WTC11 (cell line): ENCODE measurements around the gene OR2AT4. TPM values are rescaled to one million over a fixed set of nuclear protein-coding genes. Genes with fewer than 3 reads are reported as not detected.

Experiments
- ATAC-seq: fragments of 200-7000 bp; cut with Tn5 transposase; 2 replicates; pipeline ENCODE4 v1.10.0; 2021; ENCODE audit warnings: mild to moderate bottlenecking, moderate library complexity
- CTCF ChIA-PET: fragments of 300-600 bp; sonication (Branson Sonifier 250); formaldehyde crosslinking; loops from one replicate; lab custom pipeline; 2021; ENCODE audit warnings: antibody characterized with exemption; lab: Charles Lee
- POLR2A ChIA-PET: fragments of 350-600 bp; sonication (Branson Sonifier 250); formaldehyde crosslinking; loops from one replicate; lab custom pipeline; 2021; ENCODE audit warnings: antibody characterized with exemption; lab: Charles Lee
- DNase-seq: peaks from one replicate; pipeline ENCODE4 v3.0.0; 2021; ENCODE audit warnings: low spot score
- H3K27ac Mint-ChIP-seq: 2 replicates; pipeline ENCODE4 v1.8.0; 2021; ENCODE audit warnings: mixed read lengths
- H3K27me3 Mint-ChIP-seq: 2 replicates; pipeline ENCODE4 v1.8.0; 2021; ENCODE audit warnings: low read depth, mild to moderate bottlenecking, moderate library complexity, mixed read lengths
- H3K36me3 Mint-ChIP-seq: 2 replicates; pipeline ENCODE4 v1.8.0; 2021; ENCODE audit warnings: mixed read lengths
- H3K4me1 Mint-ChIP-seq: 2 replicates; pipeline ENCODE4 v1.8.0; 2022; ENCODE audit warnings: mixed read lengths
- H3K4me3 Mint-ChIP-seq: 2 replicates; pipeline ENCODE4 v1.8.0; 2021; ENCODE audit warnings: mild to moderate bottlenecking, moderate library complexity, mixed read lengths
- H3K9me3 Mint-ChIP-seq: 2 replicates; pipeline ENCODE4 v1.8.0; 2021; ENCODE audit warnings: mixed read lengths
- FOXK1 ChIP-seq: sonication (generic); formaldehyde crosslinking; IDR thresholded peaks from 2 replicates; pipeline ENCODE4 v1.8.0; 2022; ENCODE audit warnings: mild to moderate bottlenecking, moderate library complexity, missing genetic modification reagents
- FOXP4 ChIP-seq: sonication (generic); formaldehyde crosslinking; IDR thresholded peaks from 2 replicates; pipeline ENCODE4 v1.8.0; 2022; ENCODE audit warnings: mild to moderate bottlenecking, missing genetic modification reagents
- HMGA2 ChIP-seq: fragments of 250-450 bp; sonication (Bioruptor Pico); IDR thresholded peaks from 2 replicates; pipeline ENCODE4 v1.4.0; 2021; ENCODE audit warnings: mild to moderate bottlenecking, moderate library complexity
- IRF2 ChIP-seq: sonication (generic); formaldehyde crosslinking; IDR thresholded peaks from 2 replicates; pipeline ENCODE4 v1.8.0; 2022; ENCODE audit warnings: low read depth, missing genetic modification reagents, borderline replicate concordance
- KAT7 ChIP-seq: sonication (generic); formaldehyde crosslinking; IDR thresholded peaks from 2 replicates; pipeline ENCODE4 v1.8.1; 2023; ENCODE audit warnings: missing genetic modification reagents, mild to moderate bottlenecking, borderline replicate concordance
- SMAD3 ChIP-seq: sonication (generic); formaldehyde crosslinking; IDR thresholded peaks from 2 replicates; pipeline ENCODE4 v1.8.0; 2022; ENCODE audit warnings: missing genetic modification reagents, mild to moderate bottlenecking, borderline replicate concordance
- SP1 ChIP-seq: sonication (generic); formaldehyde crosslinking; conservative IDR thresholded peaks from 2 replicates; pipeline ENCODE4 v1.8.1; 2022; ENCODE audit warnings: missing genetic modification reagents
- STAT6 ChIP-seq: sonication (generic); formaldehyde crosslinking; conservative IDR thresholded peaks from 2 replicates; pipeline ENCODE4 v1.8.1; 2023; ENCODE audit warnings: mild to moderate bottlenecking, low read depth, missing genetic modification reagents, moderate library complexity
- TCF7 ChIP-seq: sonication (generic); formaldehyde crosslinking; IDR thresholded peaks from 2 replicates; pipeline ENCODE4 v1.8.0; 2022; ENCODE audit warnings: mild to moderate bottlenecking, low read depth, missing genetic modification reagents, moderate library complexity
- total RNA-seq: library from RNA; stranded (reverse); gene quantifications from 3 replicates; pipeline ENCODE4 v1.2.3, GENCODE V29; 2021
- TF ChIP-seq, protein P1 (sequence below): fragments of 250-450 bp; sonication (Bioruptor Pico); IDR thresholded peaks from 2 replicates; pipeline ENCODE4 v1.9.0; 2021; ENCODE audit warnings: moderate library complexity, mild to moderate bottlenecking, inconsistent platforms, borderline replicate concordance
- TF ChIP-seq, protein P2 (sequence below): sonication (generic); formaldehyde crosslinking; IDR thresholded peaks from 2 replicates; pipeline ENCODE4 v1.8.1; 2023; ENCODE audit warnings: mild to moderate bottlenecking, missing genetic modification reagents, borderline replicate concordance

The OR2AT4 gene
- total RNA-seq, 1 experiment from 2014 or later = not detected

DNA sequence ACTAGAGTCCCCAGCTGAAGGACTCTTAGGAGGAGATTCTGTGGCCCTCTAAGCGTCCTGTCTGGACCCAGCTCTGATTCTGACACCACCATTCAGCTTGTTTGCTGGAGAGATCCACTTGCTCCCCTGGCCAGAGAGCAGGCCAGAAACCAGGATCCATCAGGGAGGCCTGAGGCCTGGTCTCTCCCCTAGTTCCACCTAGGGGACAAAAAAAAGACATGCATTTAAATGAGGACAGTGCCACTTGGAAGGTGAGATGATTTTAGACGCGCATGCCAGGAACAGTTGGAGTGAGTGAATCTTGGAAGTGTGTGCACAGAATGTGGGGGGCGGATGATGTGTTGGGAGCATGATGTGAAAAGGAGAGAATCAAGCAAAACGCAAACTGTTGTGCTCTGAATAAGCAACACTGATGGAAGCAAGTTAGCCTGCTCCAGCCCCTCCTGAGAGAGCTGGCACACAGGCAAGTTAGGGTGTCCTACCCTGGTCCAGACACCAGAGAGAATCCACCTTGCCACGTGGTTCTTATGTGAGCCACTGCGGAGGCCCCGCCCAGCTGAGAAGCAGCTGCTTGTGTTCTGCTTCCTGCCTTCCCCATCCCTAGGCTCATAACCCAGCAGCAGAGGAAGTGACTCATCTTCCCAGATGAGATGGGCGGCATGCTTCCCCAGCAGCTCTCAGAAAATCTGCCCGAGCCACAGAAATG, 46.2 kb upstream of the OR2AT4 start:
- H3K9me3 Mint-ChIP-seq = no peaks in the 10 kb centered on the region
- DNase-seq = no peak
- H3K27ac Mint-ChIP-seq = no peak overlapping the region
- H3K4me3 Mint-ChIP-seq = no peak overlapping the region
- ChIA-PET CTCF (interaction anchor here (1.3 to 10.2 kb wide), 13 partner anchors 9 to 137 kb away, joined by 4 to 590 read pairs (median 27); partner anchors contain the start of genes SLCO2B1 and TPBGL), POLR2A (no interaction called here)
- TF ChIP-seq STAT6 (CRISPR knock-in tag) (no peak), IRF2 (CRISPR knock-in tag) (no peak), SMAD3 (CRISPR knock-in tag) (no peak)
- peaks cover 6% of the 10 kb centered on the region for H3K27me3 Mint-ChIP-seq
- no peaks in the 10 kb centered on the region for H3K36me3 Mint-ChIP-seq
- peak; percentile 60 for ATAC-seq
- peaks cover 8% of the 10 kb centered on the region for H3K4me1 Mint-ChIP-seq

GRCh38 chr11:75141166-75141565, 44.5 kb upstream of the OR2AT4 start:
- ATAC-seq (no peak), DNase-seq (no peak)
- peaks cover 8% of the 10 kb centered on the region for H3K4me1 Mint-ChIP-seq
- ChIA-PET CTCF (interaction anchor here (0.9 to 10.2 kb wide), 42 partner anchors 9 to 440 kb away, joined by 3 to 590 read pairs (median 7); partner anchors contain the start of genes NEU3, SLCO2B1 and TPBGL), POLR2A (no interaction called here)
- H3K9me3 Mint-ChIP-seq = no peaks in the 10 kb centered on the region
- no peaks in the 10 kb centered on the region for H3K36me3 Mint-ChIP-seq
- no peak overlapping the region for H3K4me3 Mint-ChIP-seq
- TF ChIP-seq, protein P1, sequence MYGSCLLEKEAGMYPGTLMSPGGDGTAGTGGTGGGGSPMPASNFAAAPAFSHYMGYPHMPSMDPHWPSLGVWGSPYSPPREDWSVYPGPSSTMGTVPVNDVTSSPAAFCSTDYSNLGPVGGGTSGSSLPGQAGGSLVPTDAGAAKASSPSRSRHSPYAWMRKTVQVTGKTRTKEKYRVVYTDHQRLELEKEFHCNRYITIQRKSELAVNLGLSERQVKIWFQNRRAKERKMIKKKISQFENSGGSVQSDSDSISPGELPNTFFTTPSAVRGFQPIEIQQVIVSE = no peak
- TF ChIP-seq FOXK1 (CRISPR knock-in tag) (no peak), HMGA2 (CRISPR knock-in tag) (no peak), KAT7 (CRISPR knock-in tag) (no peak), FOXP4 (CRISPR knock-in tag) (no peak), TCF7 (no peak), SP1 (CRISPR knock-in tag) (no peak)
- TF ChIP-seq, protein P2, sequence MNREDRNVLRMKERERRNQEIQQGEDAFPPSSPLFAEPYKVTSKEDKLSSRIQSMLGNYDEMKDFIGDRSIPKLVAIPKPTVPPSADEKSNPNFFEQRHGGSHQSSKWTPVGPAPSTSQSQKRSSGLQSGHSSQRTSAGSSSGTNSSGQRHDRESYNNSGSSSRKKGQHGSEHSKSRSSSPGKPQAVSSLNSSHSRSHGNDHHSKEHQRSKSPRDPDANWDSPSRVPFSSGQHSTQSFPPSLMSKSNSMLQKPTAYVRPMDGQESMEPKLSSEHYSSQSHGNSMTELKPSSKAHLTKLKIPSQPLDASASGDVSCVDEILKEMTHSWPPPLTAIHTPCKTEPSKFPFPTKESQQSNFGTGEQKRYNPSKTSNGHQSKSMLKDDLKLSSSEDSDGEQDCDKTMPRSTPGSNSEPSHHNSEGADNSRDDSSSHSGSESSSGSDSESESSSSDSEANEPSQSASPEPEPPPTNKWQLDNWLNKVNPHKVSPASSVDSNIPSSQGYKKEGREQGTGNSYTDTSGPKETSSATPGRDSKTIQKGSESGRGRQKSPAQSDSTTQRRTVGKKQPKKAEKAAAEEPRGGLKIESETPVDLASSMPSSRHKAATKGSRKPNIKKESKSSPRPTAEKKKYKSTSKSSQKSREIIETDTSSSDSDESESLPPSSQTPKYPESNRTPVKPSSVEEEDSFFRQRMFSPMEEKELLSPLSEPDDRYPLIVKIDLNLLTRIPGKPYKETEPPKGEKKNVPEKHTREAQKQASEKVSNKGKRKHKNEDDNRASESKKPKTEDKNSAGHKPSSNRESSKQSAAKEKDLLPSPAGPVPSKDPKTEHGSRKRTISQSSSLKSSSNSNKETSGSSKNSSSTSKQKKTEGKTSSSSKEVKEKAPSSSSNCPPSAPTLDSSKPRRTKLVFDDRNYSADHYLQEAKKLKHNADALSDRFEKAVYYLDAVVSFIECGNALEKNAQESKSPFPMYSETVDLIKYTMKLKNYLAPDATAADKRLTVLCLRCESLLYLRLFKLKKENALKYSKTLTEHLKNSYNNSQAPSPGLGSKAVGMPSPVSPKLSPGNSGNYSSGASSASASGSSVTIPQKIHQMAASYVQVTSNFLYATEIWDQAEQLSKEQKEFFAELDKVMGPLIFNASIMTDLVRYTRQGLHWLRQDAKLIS (CRISPR knock-in tag) = no peak
- TF ChIP-seq, all 79 proteins: peak for 0
- Mint-ChIP-seq H3K27ac (no peak overlapping the region), H3K27me3 (peaks cover 14% of the 10 kb centered on the region)
